ENCODE data around the gene JARID2. TPM values are rescaled to one million over a fixed set of nuclear protein-coding genes. Genes with fewer than 3 reads are reported as not detected.

The JARID2 gene
- total RNA-seq, 2 experiments from 2014 or later = 33.0 to 33.2 TPM

DNA sequence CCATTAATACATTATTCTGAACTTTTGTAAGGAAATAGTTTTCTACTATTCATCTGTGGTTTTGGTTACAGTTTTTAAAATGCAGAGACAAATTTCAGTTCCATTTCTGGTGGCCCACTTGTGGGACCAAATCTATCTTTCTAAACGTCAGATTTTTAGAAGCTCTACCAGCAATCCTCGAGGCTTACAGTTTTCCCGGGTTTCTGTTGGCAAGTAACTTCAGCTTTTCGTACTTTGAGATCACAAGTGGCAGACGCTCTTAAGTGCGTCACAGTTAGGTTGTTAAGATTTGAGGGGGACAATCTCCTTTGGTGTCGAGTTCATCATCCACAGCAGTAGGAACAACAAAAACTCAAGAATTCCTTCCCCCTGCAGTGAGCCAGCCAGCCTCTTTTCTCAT is 60.0 kb downstream of the JARID2 start:
- Mint-ChIP-seq H3K9me3 (ENCODE audit: insufficient read depth) (no peaks in the 10 kb centered on the region), H3K4me3 (peak overlapping the region; percentile 49), H3K4me1 (ENCODE audit: low read depth) (peaks cover 79% of the 10 kb centered on the region), H3K27me3 (ENCODE audit: low read depth) (no peaks in the 10 kb centered on the region), H3K36me3 (ENCODE audit: low read depth) (peaks cover 42% of the 10 kb centered on the region), H3K27ac (peak overlapping the region; percentile 93)
- ATAC-seq = no peak
- CTCF ChIA-PET = interaction anchor here (1.0 to 2.0 kb wide), 4 partner anchors 12 to 157 kb away, joined by 3 to 6 read pairs (median 4); no protein-coding TSS in a partner anchor
- DNase-seq = no peak
- POLR2A ChIA-PET = no interaction called here

DNA sequence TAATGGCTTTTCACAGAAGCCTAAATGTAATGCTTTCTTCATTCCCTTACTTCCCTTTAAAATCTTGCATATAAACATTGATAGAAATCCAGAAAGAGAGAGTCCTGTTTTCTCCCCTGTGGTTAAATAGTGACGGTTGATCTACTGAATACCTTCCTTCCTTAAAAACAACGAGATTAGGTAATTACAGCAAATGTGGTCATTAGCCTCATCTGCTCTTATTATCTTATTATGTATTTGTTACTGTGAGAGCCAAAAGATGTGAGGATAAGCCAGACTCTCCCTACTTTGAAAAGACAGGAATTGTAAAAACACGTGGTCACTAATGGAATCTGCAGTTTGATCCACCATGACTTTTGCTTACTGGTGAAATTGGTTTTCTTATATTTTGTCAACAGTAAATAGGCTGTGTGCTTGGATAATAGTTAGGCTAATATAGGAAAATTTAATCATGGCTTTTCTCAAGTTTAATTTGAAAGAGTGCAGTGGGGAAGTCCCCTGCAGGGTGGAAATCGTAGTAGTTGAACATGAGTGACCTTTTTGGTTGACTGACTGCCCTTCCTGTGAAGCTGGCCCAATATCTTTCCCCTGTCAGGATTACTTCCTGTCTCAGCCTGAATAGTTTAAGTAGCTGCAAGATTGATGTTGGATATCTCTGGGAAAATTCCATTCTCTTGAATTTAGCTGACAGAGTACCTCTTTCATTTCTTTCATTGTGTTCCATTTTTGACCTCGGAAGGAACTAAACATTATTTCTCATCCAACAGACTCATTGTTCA is 62.8 kb downstream of the JARID2 start:
- DNase-seq (no peak), ATAC-seq (no peak)
- Mint-ChIP-seq H3K9me3 (ENCODE audit: insufficient read depth) (no peaks in the 10 kb centered on the region), H3K27ac (peak overlapping the region; percentile 64), H3K27me3 (ENCODE audit: low read depth) (no peaks in the 10 kb centered on the region), H3K36me3 (ENCODE audit: low read depth) (peaks cover 39% of the 10 kb centered on the region), H3K4me3 (peak overlapping the region; percentile 39), H3K4me1 (ENCODE audit: low read depth) (peaks cover 78% of the 10 kb centered on the region)
- ChIA-PET POLR2A (no interaction called here), CTCF (no interaction called here)

DNA sequence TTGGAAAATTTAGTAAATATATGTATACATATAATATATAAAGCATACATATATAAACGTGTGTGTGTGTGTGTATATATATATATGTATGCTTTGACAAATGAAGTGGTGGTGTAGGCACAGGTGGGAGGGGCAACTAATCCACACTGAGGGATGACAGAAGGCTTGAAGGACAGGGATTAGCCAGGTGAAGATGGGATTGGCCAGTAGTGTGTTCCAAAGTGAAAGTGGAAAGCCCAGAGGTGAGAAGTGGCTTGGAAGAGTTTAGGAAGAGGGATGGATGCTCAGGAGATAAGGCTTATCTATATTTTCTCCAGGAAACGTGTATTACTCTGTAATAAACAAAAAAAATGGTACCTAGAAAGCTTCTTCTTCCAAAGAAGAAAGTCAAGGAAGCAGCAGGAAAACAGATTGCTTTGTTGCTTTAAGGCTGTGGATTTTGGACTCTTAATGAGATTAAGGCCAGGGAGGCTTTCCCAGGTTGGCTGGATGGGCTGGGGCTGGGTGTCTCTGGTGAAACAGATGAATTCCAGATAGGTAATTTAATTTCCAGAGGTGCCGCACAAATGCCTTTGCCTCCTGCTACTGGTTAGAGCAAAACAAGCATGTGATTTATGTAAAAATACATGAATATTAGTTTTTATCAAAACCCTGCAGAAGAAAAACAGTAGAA is 63.9 kb downstream of the JARID2 start:
- CTCF ChIA-PET = no interaction called here

DNA sequence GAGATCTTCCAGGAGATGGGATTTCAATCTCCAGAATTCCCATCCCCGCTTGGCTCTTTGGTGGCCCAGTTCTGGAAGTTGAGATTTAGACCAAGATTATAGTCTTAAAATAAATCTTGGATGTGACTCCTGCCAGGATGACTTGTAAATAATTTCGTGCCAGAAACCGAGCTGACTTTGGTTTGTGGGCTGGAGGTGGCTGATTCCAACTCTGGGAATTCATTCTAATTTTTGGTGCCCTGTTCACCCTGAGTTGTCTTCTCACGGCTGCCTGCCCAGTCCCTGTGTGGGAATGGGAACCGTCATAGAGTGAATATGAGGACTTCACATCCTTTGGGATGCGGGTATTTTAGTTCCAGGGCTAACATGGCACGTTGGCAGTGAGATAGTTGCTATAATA is 64.8 kb downstream of the JARID2 start:
- Mint-ChIP-seq H3K4me3 (no peak overlapping the region), H3K27me3 (ENCODE audit: low read depth) (no peaks in the 10 kb centered on the region), H3K36me3 (ENCODE audit: low read depth) (peaks cover 32% of the 10 kb centered on the region), H3K27ac (no peak overlapping the region), H3K9me3 (ENCODE audit: insufficient read depth) (no peaks in the 10 kb centered on the region), H3K4me1 (ENCODE audit: low read depth) (peaks cover 72% of the 10 kb centered on the region)
- CTCF ChIA-PET = no interaction called here
- POLR2A ChIA-PET = no interaction called here
- no peak for DNase-seq
- ATAC-seq = no peak

More for the DNA sequence above, 63.9 kb downstream of the JARID2 start:
- Mint-ChIP-seq H3K36me3 (ENCODE audit: low read depth) (peaks cover 34% of the 10 kb centered on the region), H3K4me3 (no peak overlapping the region), H3K4me1 (ENCODE audit: low read depth) (peaks cover 78% of the 10 kb centered on the region), H3K27me3 (ENCODE audit: low read depth) (no peaks in the 10 kb centered on the region), H3K9me3 (ENCODE audit: insufficient read depth) (no peaks in the 10 kb centered on the region), H3K27ac (no peak overlapping the region)
- ATAC-seq = no peak
- POLR2A ChIA-PET = no interaction called here
- DNase-seq = no peak

DNA sequence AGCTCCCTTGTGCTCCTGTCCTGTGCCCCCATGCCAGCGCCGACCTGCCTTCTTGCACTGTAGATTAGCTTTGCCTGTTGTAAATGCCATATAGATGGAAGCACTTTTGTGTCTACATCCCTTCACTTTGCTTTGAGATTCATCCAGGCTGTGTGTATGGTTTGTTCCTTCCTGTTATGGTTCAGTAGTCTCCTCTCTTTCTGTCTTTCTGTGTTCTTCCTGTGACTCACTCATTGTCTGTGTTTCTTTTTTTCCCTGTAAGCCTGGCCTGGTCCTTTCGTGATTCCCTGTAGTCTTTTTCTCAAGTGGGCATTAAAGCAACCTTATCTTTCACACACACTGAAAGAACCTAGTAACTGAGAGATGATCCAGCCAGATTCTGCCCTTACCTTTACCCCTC is 66.6 kb downstream of the JARID2 start:
- ATAC-seq = peak; percentile 55
- Mint-ChIP-seq H3K4me3 (peak overlapping the region; percentile 4), H3K27me3 (ENCODE audit: low read depth) (no peaks in the 10 kb centered on the region), H3K9me3 (ENCODE audit: insufficient read depth) (no peaks in the 10 kb centered on the region), H3K36me3 (ENCODE audit: low read depth) (peaks cover 29% of the 10 kb centered on the region), H3K4me1 (ENCODE audit: low read depth) (peaks cover 81% of the 10 kb centered on the region), H3K27ac (peak overlapping the region; percentile 80)
- no peak for DNase-seq
- CTCF ChIA-PET = no interaction called here
- POLR2A ChIA-PET = interaction anchor here (1.1 to 1.9 kb wide), 2 partner anchors 13 to 64 kb away, joined by 3 to 6 read pairs; no protein-coding TSS in a partner anchor

DNA sequence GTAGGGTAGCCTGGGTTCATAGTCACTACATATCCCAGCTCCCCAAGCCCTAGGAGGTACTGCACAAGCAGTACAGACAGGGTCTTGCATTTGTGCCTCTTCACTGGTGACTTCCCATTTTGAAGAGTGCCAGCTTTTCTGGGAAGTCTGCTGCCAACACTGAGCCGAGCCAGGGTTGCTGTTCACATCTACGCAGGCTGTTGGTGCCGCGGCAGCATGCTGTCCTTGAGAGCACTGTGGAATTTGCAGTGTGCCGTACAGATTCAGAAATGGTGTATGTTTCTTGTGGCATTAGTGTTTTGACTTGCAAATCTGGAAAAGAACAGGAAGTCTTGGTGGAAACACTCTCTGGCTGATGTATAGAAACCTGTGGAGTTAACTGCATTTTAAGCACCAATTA is 67.5 kb downstream of the JARID2 start:
- H3K27me3 Mint-ChIP-seq (ENCODE audit: low read depth) = no peaks in the 10 kb centered on the region
- ChIA-PET POLR2A (interaction anchor here (1.9 kb wide), 1 partner anchor 65 kb away, joined by 6 read pairs; no protein-coding TSS in a partner anchor), CTCF (no interaction called here)
- H3K4me3 Mint-ChIP-seq = no peak overlapping the region
- ATAC-seq (no peak), DNase-seq (no peak)
- H3K36me3 Mint-ChIP-seq (ENCODE audit: low read depth) = peaks cover 29% of the 10 kb centered on the region
- no peak overlapping the region for H3K27ac Mint-ChIP-seq
- H3K4me1 Mint-ChIP-seq (ENCODE audit: low read depth) = peaks cover 81% of the 10 kb centered on the region
- H3K9me3 Mint-ChIP-seq (ENCODE audit: insufficient read depth) = no peaks in the 10 kb centered on the region

DNA sequence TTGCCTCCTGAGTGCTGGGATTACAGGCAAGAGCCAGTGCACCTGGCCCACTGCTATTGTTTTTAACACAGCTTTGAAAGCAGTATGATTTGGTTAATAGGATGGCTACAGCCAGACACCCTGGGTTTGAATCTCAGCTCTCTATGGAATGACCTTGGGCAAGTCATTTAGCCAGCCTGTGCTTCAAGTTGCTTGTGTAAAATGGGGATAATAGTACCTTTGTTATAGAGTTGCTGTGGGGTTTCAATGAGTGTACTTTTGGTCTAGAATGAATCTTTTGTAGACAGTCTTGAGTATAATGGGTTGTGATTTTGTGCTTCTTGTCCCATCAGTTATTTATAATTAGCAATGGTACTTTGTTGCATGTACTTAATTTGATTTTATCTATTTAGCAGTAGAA is 70.9 kb downstream of the JARID2 start:
- DNase-seq = no peak
- Mint-ChIP-seq H3K4me3 (no peak overlapping the region), H3K4me1 (ENCODE audit: low read depth) (peaks cover 85% of the 10 kb centered on the region), H3K9me3 (ENCODE audit: insufficient read depth) (no peaks in the 10 kb centered on the region), H3K27me3 (ENCODE audit: low read depth) (no peaks in the 10 kb centered on the region), H3K36me3 (ENCODE audit: low read depth) (peaks cover 32% of the 10 kb centered on the region), H3K27ac (peak overlapping the region; percentile 54)
- ChIA-PET CTCF (interaction anchor here (0.7 to 1.5 kb wide), 5 partner anchors 11 to 125 kb away, joined by 3 to 4 read pairs (median 3); no protein-coding TSS in a partner anchor), POLR2A (no interaction called here)
- no peak for ATAC-seq

DNA sequence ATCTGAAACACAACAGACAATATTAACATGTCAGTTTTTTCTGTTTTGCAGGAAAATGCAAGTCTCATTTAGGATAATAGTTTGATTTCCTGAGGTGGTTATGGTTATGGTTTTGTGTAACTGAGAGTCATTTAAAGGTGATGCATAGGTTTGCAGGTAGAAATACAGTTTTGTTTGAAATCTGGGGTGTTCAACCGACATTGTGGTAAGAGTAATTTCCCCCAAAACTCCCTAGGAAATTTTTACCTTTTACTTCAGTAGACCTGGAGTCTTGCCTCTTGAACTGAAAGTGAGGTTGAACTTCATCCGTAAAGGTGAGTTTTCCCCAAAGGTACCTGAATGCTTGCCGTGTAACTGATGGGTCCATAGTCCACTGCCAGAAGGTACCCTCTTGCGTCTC is 71.4 kb downstream of the JARID2 start:
- Mint-ChIP-seq H3K4me3 (peak overlapping the region; percentile 13), H3K27me3 (ENCODE audit: low read depth) (no peaks in the 10 kb centered on the region)
- POLR2A ChIA-PET = interaction anchor here (0.6 kb wide), 1 partner anchor 819 kb away, joined by 3 read pairs; no protein-coding TSS in a partner anchor

DNA sequence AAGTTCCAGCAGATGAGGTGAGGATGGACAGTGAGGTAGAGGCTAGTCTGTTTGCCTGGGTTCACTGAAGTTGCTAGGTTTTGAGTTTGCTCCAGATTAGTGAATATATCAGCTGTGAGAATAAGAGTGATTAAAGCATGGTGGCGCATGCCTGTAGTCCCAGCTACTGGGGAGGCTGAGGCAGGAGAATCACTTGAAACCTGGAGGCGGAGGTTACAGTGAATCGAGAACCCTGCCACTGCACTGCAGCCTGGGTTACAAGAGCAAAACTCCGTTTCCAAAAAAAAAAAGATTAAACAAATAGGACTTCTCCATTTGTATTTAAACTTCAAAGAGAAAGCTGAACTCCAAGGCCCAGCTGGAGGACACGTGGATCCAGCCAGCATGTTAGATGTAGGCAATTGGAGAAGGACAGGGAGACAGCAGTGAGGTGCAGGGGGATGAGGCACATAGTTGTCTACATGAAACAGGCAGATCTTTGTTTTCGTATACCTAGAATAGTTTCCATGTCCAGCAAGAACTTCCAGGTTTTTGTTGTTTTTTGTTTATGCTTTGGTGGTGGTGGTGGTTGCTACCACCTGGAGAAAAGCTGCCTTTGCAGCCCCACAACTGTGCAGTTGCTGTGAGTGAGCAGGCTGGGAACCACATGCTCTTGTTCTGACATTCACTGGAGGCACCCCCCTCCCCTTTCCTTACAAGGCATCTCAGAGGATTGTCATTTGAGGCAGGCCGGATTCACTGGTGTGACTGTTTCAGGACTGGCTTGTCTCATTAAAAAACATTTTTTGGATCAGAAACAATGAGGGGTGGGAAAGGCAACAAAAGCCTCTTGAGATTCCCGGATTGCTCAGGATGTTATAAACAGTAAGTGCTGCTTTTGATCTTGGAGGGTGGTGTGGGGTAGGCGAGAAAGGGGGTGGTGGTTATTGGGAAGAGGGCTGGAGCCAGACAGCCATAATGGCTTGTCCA is 72.3 kb downstream of the JARID2 start:
- ChIA-PET CTCF (interaction anchor here (1.0 to 1.5 kb wide), 5 partner anchors 10 to 124 kb away, joined by 3 to 5 read pairs (median 4); no protein-coding TSS in a partner anchor), POLR2A (interaction anchor here (0.6 to 1.4 kb wide), 2 partner anchors 69 to 818 kb away, joined by 3 to 4 read pairs; no protein-coding TSS in a partner anchor)
- Mint-ChIP-seq H3K4me1 (ENCODE audit: low read depth) (peaks cover 85% of the 10 kb centered on the region), H3K9me3 (ENCODE audit: insufficient read depth) (no peaks in the 10 kb centered on the region), H3K36me3 (ENCODE audit: low read depth) (peaks cover 32% of the 10 kb centered on the region), H3K27ac (peak overlapping the region; percentile 41), H3K27me3 (ENCODE audit: low read depth) (no peaks in the 10 kb centered on the region), H3K4me3 (no peak overlapping the region)
- ATAC-seq = peak; percentile 35
- DNase-seq = no peak

More for the DNA sequence above, 71.4 kb downstream of the JARID2 start:
- Mint-ChIP-seq H3K4me1 (ENCODE audit: low read depth) (peaks cover 85% of the 10 kb centered on the region), H3K9me3 (ENCODE audit: insufficient read depth) (no peaks in the 10 kb centered on the region), H3K27ac (peak overlapping the region; percentile 54), H3K36me3 (ENCODE audit: low read depth) (peaks cover 35% of the 10 kb centered on the region)
- DNase-seq (no peak), ATAC-seq (no peak)
- CTCF ChIA-PET = interaction anchor here (0.7 to 1.5 kb wide), 5 partner anchors 12 to 125 kb away, joined by 3 to 4 read pairs (median 3); no protein-coding TSS in a partner anchor

DNA sequence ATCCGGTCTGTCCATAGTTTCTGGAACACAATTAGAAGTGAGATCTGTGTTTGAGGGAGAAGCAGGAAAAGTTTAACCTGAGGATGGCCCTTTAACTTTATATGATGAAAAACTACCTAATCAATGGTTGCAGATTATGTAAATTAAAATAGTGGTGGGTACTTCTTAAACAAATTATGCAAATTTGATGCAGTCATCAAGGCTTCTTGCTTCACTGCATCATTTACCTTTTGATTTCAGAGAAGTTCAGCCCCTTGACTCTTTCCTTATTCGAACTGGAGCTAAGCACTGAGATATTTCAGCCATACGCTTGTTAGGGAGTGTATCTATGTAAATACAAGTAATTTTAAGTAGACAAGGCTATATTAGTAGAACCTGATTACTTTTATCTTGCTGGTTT is 73.8 kb downstream of the JARID2 start:
- Mint-ChIP-seq H3K4me1 (ENCODE audit: low read depth) (peaks cover 81% of the 10 kb centered on the region), H3K27me3 (ENCODE audit: low read depth) (no peaks in the 10 kb centered on the region), H3K9me3 (ENCODE audit: insufficient read depth) (no peaks in the 10 kb centered on the region), H3K27ac (no peak overlapping the region), H3K36me3 (ENCODE audit: low read depth) (peaks cover 38% of the 10 kb centered on the region), H3K4me3 (no peak overlapping the region)
- DNase-seq = no peak
- CTCF ChIA-PET = interaction anchor here (1.1 to 1.5 kb wide), 3 partner anchors 10 to 15 kb away, joined by 4 to 6 read pairs (median 5); no protein-coding TSS in a partner anchor
- POLR2A ChIA-PET = no interaction called here
- no peak for ATAC-seq

DNA sequence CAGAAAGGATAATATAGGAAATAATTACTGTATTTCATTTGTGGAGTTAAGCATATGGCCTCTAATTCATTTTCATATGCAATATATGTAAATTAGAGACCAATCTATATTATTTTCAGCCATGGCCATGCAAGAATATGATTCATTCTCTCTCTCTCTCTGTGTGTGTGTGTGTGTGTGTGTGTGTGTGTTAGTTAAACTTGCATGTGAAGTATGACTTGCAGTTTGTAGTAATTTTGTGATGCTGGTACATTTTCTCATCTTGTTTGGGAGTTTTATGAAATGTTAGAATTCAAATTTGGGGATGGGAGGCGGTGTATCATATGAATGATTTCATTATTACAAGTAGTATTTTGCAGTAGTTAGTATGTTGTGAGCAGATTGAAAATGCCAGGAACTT is 74.8 kb downstream of the JARID2 start:
- peaks cover 43% of the 10 kb centered on the region for H3K36me3 Mint-ChIP-seq (ENCODE audit: low read depth)
- no peaks in the 10 kb centered on the region for H3K9me3 Mint-ChIP-seq (ENCODE audit: insufficient read depth)
- CTCF ChIA-PET = interaction anchor here (1.0 to 1.4 kb wide), 3 partner anchors 9 to 16 kb away, joined by 3 to 6 read pairs (median 4); no protein-coding TSS in a partner anchor
- ATAC-seq (no peak), DNase-seq (no peak)
- POLR2A ChIA-PET = no interaction called here
- no peaks in the 10 kb centered on the region for H3K27me3 Mint-ChIP-seq (ENCODE audit: low read depth)
- H3K4me1 Mint-ChIP-seq (ENCODE audit: low read depth) = peaks cover 86% of the 10 kb centered on the region
- no peak overlapping the region for H3K4me3 Mint-ChIP-seq
- H3K27ac Mint-ChIP-seq = no peak overlapping the region
